Raji (cell line): ENCODE measurements around the gene RHOC.

ENCODE experiments used
- POLR2A ChIP-seq: IDR thresholded peaks from 2 replicates; pipeline ENCODE4 v1.6.1; 2011; ENCODE audit warnings: low read depth, low read length, control low read depth; ENCODE audit not compliant: insufficient read depth

RHOC gene

GRCh38 chr1:112718691-112719418 lies 11.9 kb upstream of the RHOC start:
- no peak for TF ChIP-seq POLR2A

GRCh38 chr1:112717263-112717873 lies 10.4 kb upstream of the RHOC start:
- no peak for TF ChIP-seq POLR2A

GRCh38 chr1:112716133-112716720 lies 9.3 kb upstream of the RHOC start:
- no peak for TF ChIP-seq POLR2A

GRCh38 chr1:112715264-112716053 lies 8.5 kb upstream of the RHOC start, which contains the start of gene PPM1J:
Gene PPM1J (minus strand): TSS chr1:112715332. CDS start chr1:112715301, 31 bp downstream.
- TF ChIP-seq POLR2A: 0 out of 2 replicates have a peak, but pooled peaks have one; percentile 18

- TF ChIP-seq POLR2A: no peak
Observed at GRCh38 chr1:112714313-112715263, 7.7 kb upstream of the RHOC start.

GRCh38 chr1:112713466-112714312 lies 6.8 kb upstream of the RHOC start:
- TF ChIP-seq POLR2A: no peak

- no peak for TF ChIP-seq POLR2A
Observed at GRCh38 chr1:112712701-112713128, 5.8 kb upstream of the RHOC start.

GRCh38 chr1:112712191-112712590 lies 5.3 kb upstream of the RHOC start:
- no peak for TF ChIP-seq POLR2A

- TF ChIP-seq POLR2A: no peak
Observed at GRCh38 chr1:112711670-112712069, 4.7 kb upstream of the RHOC start.

- no peak for TF ChIP-seq POLR2A
Observed at GRCh38 chr1:112711041-112711440, 4.1 kb upstream of the RHOC start.

- TF ChIP-seq POLR2A: no peak
Observed at GRCh38 chr1:112710586-112710985, 3.7 kb upstream of the RHOC start.

- TF ChIP-seq POLR2A: no peak
Observed at GRCh38 chr1:112710159-112710558, 3.2 kb upstream of the RHOC start.

GRCh38 chr1:112708489-112708888 lies 1.6 kb upstream of the RHOC start:
- TF ChIP-seq POLR2A: no peak

- no peak for TF ChIP-seq POLR2A
Observed at GRCh38 chr1:112708002-112708448, 1.1 kb upstream of the RHOC start.
